NB4 (cell line): ENCODE measurements around the gene PAQR7.

Experiments used
- DNase-seq: peaks from one replicate; pipeline ENCODE4 v3.0.0; 2010; ENCODE audit warnings: low read depth
- H3K4me3 ChIP-seq: one replicate; pipeline ENCODE4 v1.5.1; 2011; ENCODE audit warnings: mild to moderate bottlenecking, low read depth, low read length, moderate library complexity
- CTCF ChIP-seq: IDR thresholded peaks from one replicate; pipeline ENCODE4 v1.5.1; 2012; ENCODE audit warnings: low read depth, low read length
- MYC ChIP-seq: IDR thresholded peaks from 2 replicates; pipeline ENCODE4 v1.6.1; 2011; ENCODE audit warnings: low read depth, low read length
- POLR2A ChIP-seq: IDR thresholded peaks from 2 replicates; pipeline ENCODE4 v1.6.1; 2011; ENCODE audit warnings: mild to moderate bottlenecking; ENCODE audit not compliant: insufficient read length; ENCODE audit errors: extremely low read depth
- TF ChIP-seq, protein P1 (sequence below): IDR thresholded peaks from 2 replicates; pipeline ENCODE4 v1.6.1; 2011; ENCODE audit warnings: low read depth, low read length

The PAQR7 gene

DNA sequence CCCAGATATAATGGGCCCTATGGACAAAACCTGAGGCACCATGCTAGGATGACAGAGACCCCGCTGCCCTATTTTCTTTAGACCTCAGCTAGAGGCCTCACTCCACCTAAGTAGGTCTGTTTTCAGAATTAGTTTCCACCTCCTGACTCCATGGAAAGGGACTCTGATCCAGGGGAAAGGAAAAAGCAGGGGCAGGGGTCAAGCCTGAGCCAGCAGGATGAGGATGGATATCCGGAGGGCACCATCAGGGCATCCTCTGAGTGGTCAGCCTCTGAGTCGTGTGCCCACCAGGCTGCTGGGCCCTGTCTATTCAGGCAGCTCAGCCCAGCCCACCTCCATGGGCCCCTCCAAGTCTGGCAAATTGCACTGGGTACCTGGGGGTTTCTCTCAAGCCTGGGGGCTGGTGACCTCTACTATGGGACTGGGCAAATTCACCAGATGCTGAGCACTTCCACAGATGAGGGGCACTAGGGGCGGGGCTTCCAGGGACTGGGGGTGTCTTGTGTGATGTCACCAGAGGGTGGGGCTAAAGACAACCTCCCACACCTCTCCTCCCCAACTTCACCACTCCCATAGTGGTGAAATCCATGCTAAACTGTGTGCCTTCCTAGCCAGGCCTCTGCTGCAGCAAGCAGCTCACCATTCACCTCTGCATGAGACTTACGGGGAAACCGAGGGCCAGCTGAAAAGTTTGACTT, 5.5 kb downstream of the PAQR7 start:
- no peak overlapping the region for H3K4me3 ChIP-seq
- peak; percentile 55 for DNase-seq
- TF ChIP-seq CTCF (no peak), POLR2A (no peak), MYC (no peak)
- TF ChIP-seq, protein P1, sequence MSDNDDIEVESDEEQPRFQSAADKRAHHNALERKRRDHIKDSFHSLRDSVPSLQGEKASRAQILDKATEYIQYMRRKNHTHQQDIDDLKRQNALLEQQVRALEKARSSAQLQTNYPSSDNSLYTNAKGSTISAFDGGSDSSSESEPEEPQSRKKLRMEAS = no peak

GRCh38 chr1:25867210-25867991, 8.1 kb downstream of the PAQR7 start:
- no peak for DNase-seq
- no peak overlapping the region for H3K4me3 ChIP-seq
- TF ChIP-seq POLR2A = no peak
- TF ChIP-seq, protein P1 = no peak
- TF ChIP-seq CTCF = no peak
- TF ChIP-seq MYC = no peak

GRCh38 chr1:25866288-25866687, 9.2 kb downstream of the PAQR7 start:
- no peak overlapping the region for H3K4me3 ChIP-seq
- no peak for DNase-seq
- TF ChIP-seq, protein P1 = no peak
- no peak for TF ChIP-seq POLR2A
- TF ChIP-seq CTCF = no peak
- no peak for TF ChIP-seq MYC

DNA sequence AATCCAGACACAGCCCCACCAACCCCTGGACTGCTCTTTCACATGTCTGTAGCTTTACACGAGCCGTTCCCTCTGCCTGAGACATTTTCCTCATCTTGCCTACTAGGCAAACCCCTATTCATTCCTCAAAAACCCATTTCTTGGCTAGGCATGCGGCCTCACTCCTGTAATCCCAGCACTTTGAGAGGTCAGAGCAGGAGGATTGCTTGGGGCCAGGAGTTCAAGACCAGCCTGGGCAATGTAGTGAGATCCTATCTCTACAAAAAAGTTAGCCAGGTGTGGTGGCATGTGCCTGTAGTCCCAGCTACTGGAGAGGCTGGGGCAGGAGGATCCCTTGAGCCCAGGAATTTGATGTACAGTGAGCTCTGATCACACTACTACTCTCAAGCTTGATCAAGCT, 11.1 kb downstream of the PAQR7 start:
- no peak overlapping the region for H3K4me3 ChIP-seq
- no peak for DNase-seq
- TF ChIP-seq, protein P1 = no peak
- TF ChIP-seq MYC = no peak
- no peak for TF ChIP-seq POLR2A
- no peak for TF ChIP-seq CTCF

GRCh38 chr1:25863486-25864262, 11.8 kb downstream of the PAQR7 start:
- no peak for DNase-seq
- H3K4me3 ChIP-seq = no peak overlapping the region
- TF ChIP-seq, protein P1 = no peak
- no peak for TF ChIP-seq MYC
